ENCODE measurements around the gene NPPB. TPM values are rescaled to one million over a fixed set of nuclear protein-coding genes. Genes with fewer than 3 reads are reported as not detected.

Gene NPPB
- polyA plus RNA-seq, 2 of the 4 experiments (the other 2 are of a cell fraction), result 0.18 TPM; not detected in 1

DNA sequence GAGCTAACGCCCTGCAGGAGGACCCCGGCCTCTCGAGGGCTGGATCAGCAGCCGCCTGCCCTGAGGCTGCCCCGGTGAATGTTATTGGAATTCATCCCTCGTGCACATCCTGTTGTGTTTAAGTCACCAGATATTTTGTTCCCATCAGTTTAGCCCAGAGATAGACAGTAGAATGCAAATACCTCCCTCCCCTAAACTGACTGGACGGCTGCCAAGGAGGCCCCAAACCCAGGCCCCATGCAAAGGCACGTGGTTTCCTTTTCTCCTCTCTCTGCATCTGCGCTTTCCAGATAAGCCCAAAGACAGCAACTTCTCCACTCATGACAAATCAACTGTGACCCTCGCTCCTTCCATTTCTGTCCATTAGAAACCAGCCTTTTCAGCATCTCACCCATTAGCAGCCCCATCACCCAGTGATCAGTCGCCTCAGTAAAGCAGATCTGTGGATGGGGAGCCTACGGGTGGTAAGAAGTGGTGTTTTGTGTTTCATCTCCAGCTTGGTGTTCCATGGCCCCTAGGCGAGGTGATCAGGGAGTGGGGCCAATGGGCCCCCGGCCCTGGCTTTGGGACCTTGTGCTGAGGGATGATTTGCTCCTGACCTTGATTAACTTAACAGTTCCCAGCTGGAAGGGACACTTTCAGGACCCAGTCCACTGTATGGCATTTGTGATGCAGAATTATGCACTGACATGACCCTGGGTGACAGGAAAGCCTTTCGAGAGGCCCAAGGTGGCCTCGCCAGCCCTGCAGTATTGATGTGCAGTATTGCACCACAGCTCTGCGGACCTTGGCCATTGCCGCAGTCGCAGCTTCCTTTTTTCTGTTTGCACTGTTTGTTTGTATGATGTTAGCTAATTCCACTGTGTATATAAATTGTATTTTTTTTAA is 16.3 kb downstream of the NPPB start:
- 83% methylated on average over 19 of the region's 19 CpGs for WGBS (ENCODE audit: missing lambda C conversion rate)
- Histone ChIP-seq H3K4me3 (no peak overlapping the region), H3K9me3 (no peaks in the 10 kb centered on the region), H3K4me1 (no peaks in the 10 kb centered on the region), H3K27ac (no peak overlapping the region), H3K4me2 (no peak overlapping the region)
- ATAC-seq (no peak), FAIRE-seq (no peak), DNase-seq (ENCODE audit: low read depth in 1 of 2, low spot score in 1 of 2) (no peak)
- TF ChIP-seq, protein P1, sequence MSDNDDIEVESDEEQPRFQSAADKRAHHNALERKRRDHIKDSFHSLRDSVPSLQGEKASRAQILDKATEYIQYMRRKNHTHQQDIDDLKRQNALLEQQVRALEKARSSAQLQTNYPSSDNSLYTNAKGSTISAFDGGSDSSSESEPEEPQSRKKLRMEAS (IDR thresholded peaks at IDR 0.05), result no peak
- TF ChIP-seq ZNF302 (CRISPR knock-in tag; IDR thresholded peaks at IDR 0.05) (no peak), HEYL (CRISPR knock-in tag; IDR thresholded peaks at IDR 0.05) (no peak)
- CTCF ChIA-PET, result interaction anchor here (0.6 to 2.0 kb wide), 7 partner anchors 11 to 189 kb away, joined by 3 to 9 read pairs (median 4); no protein-coding TSS in a partner anchor
- POLR2A ChIA-PET, result no interaction called here

DNA sequence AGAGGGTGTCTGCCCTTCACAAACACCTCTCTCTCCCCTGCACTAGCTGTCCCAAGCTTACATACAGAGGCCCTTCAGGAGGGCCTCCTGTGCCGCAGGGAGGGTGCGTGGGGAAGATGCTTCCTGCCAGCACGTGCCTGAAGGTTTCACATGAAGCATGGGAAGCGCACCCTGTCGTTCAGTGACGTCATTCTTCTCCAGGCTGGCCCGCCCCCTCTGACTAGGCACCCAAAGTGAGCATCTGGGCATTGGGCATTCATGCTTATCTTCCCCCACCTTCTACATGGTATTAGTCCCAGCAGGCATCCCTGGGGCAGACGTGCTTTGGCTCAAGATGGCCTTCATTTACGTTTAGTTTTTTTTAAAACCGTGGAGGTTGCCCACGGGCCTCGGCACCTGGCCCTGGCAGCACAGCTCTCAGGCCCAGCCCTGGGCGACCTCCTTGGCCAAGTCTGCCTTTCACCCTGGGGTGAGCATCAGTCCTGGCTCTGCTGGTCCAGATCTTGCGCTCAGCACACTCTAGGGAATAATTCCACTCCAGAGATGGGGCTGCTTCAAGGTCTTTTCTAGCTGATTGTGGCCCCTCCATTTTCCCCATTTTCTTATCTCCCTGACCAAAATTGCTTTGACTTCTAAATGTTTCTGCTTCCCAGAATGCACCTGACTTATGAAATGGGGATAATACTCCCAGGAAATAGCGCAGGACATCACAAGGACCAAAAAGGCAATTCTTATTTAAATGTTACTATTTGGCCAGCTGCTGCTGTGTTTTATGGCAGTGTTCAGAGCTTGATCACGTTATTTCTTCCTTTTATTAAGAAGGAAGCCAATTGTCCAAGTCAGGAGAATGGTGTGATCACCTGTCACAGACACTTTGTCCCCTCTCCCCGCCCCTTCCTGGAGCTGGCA is 17.2 kb downstream of the NPPB start:
- H3K4me2 ChIP-seq, result no peak overlapping the region
- no peak for DNase-seq (ENCODE audit: low read depth in 1 of 2, low spot score in 1 of 2)
- POLR2A ChIA-PET, result no interaction called here
- no peak overlapping the region for H3K27ac ChIP-seq
- 86% methylated on average over 17 of the region's 17 CpGs for WGBS (ENCODE audit: missing lambda C conversion rate)
- no peaks in the 10 kb centered on the region for H3K9me3 ChIP-seq
- CTCF ChIA-PET, result interaction anchor here (0.8 to 2.5 kb wide), 8 partner anchors 10 to 190 kb away, joined by 3 to 9 read pairs (median 4); no protein-coding TSS in a partner anchor
- ATAC-seq, result no peak
- no peak for TF ChIP-seq SMC3 (IDR thresholded peaks at IDR 0.05)
- no peak for TF ChIP-seq HDAC2 (IDR thresholded peaks at IDR 0.05)
- TF ChIP-seq FOSL2 (IDR thresholded peaks at IDR 0.05), result no peak
- TF ChIP-seq FOSL2 (CRISPR knock-in tag; IDR thresholded peaks at IDR 0.05), result no peak
- no peak for TF ChIP-seq MAFK (IDR thresholded peaks at IDR 0.05; ENCODE audit: partially characterized antibody)
- TF ChIP-seq CEBPB (IDR thresholded peaks at IDR 0.05), result no peak
- TF ChIP-seq HEYL (CRISPR knock-in tag; IDR thresholded peaks at IDR 0.05), result no peak
- TF ChIP-seq POLR2A (IDR thresholded peaks at IDR 0.05; ENCODE audit: low read length), result no peak
- TF ChIP-seq, protein P2, sequence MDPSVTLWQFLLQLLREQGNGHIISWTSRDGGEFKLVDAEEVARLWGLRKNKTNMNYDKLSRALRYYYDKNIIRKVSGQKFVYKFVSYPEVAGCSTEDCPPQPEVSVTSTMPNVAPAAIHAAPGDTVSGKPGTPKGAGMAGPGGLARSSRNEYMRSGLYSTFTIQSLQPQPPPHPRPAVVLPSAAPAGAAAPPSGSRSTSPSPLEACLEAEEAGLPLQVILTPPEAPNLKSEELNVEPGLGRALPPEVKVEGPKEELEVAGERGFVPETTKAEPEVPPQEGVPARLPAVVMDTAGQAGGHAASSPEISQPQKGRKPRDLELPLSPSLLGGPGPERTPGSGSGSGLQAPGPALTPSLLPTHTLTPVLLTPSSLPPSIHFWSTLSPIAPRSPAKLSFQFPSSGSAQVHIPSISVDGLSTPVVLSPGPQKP (IDR thresholded peaks at IDR 0.05; ENCODE audit: low read depth, low read length), result no peak
- TF ChIP-seq TP53 (CRISPR knock-in tag; IDR thresholded peaks at IDR 0.05), result no peak
- TF ChIP-seq USF2 (IDR thresholded peaks at IDR 0.05), result no peak
- TF ChIP-seq RAD21 (conservative IDR thresholded peaks at IDR 0.05 in 1 of 2, IDR thresholded peaks at IDR 0.05 in 1 of 2), result no peak
- TF ChIP-seq, protein P1 (IDR thresholded peaks at IDR 0.05), result no peak
- no peak for TF ChIP-seq EHF (CRISPR knock-in tag; IDR thresholded peaks at IDR 0.05)
- no peak for TF ChIP-seq ZC3H11A (IDR thresholded peaks at IDR 0.05)
- no peak for TF ChIP-seq MYC (IDR thresholded peaks at IDR 0.05; ENCODE audit: borderline replicate concordance, low read length)
- TF ChIP-seq HOXB5 (CRISPR knock-in tag; IDR thresholded peaks at IDR 0.05), result no peak
- no peak for FAIRE-seq
- no peaks in the 10 kb centered on the region for H3K4me1 ChIP-seq
- H3K4me3 ChIP-seq, result no peak overlapping the region

Data from A549 (cell line).